CD4-positive, alpha-beta T cell treated with Interleukin-4 for 4 hours (primary cell): ENCODE results near the gene OTOF.

Experiments used
- DNase-seq: peaks from one replicate; pipeline ENCODE4 v3.0.0-alpha.2; 2020

OTOF gene

GRCh38 chr2:26495705-26496297, 17.9 kb upstream of the OTOF start:
- no peak for DNase-seq

GRCh38 chr2:26494891-26495290, 17.0 kb upstream of the OTOF start:
- no peak for DNase-seq

GRCh38 chr2:26494199-26494598, 16.3 kb upstream of the OTOF start:
- no peak for DNase-seq

- no peak for DNase-seq
Measured at GRCh38 chr2:26493566-26493965, 15.6 kb upstream of the OTOF start.

- no peak for DNase-seq
Measured at GRCh38 chr2:26492749-26493515, 15.0 kb upstream of the OTOF start.

- no peak for DNase-seq
Measured at GRCh38 chr2:26491563-26492167, 13.7 kb upstream of the OTOF start.

GRCh38 chr2:26489213-26489850, 11.4 kb upstream of the OTOF start:
- DNase-seq, result no peak

GRCh38 chr2:26488463-26489212, 10.7 kb upstream of the OTOF start:
- no peak for DNase-seq

- no peak for DNase-seq
Measured at GRCh38 chr2:26487192-26487591, 9.3 kb upstream of the OTOF start.

- DNase-seq, result no peak
Measured at GRCh38 chr2:26486789-26487188, 8.9 kb upstream of the OTOF start.

GRCh38 chr2:26485725-26486418, 7.9 kb upstream of the OTOF start:
- no peak for DNase-seq

GRCh38 chr2:26485099-26485498, 7.2 kb upstream of the OTOF start:
- no peak for DNase-seq

- DNase-seq, result no peak
Measured at GRCh38 chr2:26484579-26484978, 6.7 kb upstream of the OTOF start.

GRCh38 chr2:26483957-26484565, 6.1 kb upstream of the OTOF start:
- no peak for DNase-seq

GRCh38 chr2:26483516-26483915, 5.6 kb upstream of the OTOF start:
- no peak for DNase-seq

- no peak for DNase-seq
Measured at GRCh38 chr2:26483027-26483326, 5.1 kb upstream of the OTOF start.

GRCh38 chr2:26482211-26483026, 4.5 kb upstream of the OTOF start:
- DNase-seq, result no peak

- no peak for DNase-seq
Measured at GRCh38 chr2:26481706-26482105, 3.8 kb upstream of the OTOF start.

GRCh38 chr2:26480566-26481423, 2.9 kb upstream of the OTOF start:
- no peak for DNase-seq
